DOHH2 (cell line): ENCODE results near the gene ICA1L.

Experiments
- H3F3A ChIP-seq: fragments of 200-600 bp; sonication (generic), shearing (Covaris generic); 2 replicates; pipeline ENCODE4 v1.6.0; 2016; ENCODE audit warnings: antibody characterized with exemption, mild to moderate bottlenecking; ENCODE audit not compliant: control insufficient read depth, insufficient read depth
- H3K27ac ChIP-seq: fragments of 200-600 bp; sonication (generic); 2 replicates; pipeline ENCODE4 v1.5.1; 2014; ENCODE audit warnings: low read depth, mild to moderate bottlenecking, low read length, moderate library complexity
- H3K27me3 ChIP-seq: fragments of 200-600 bp; sonication (generic); 2 replicates; pipeline ENCODE4 v1.6.1; 2014; ENCODE audit warnings: mild to moderate bottlenecking, low read length, mixed read lengths; ENCODE audit not compliant: control insufficient read depth
- H3K36me3 ChIP-seq: fragments of 200-600 bp; sonication (generic); 2 replicates; pipeline ENCODE4 v1.6.1; 2014; ENCODE audit warnings: mild to moderate bottlenecking, low read length, moderate library complexity, mixed read lengths; ENCODE audit not compliant: control insufficient read depth
- H3K4me1 ChIP-seq: fragments of 200-600 bp; sonication (generic); 2 replicates; pipeline ENCODE4 v1.6.1; 2014; ENCODE audit warnings: mild to moderate bottlenecking, low read length, mixed read lengths; ENCODE audit not compliant: control insufficient read depth
- H3K4me2 ChIP-seq: fragments of 200-600 bp; sonication (generic); 2 replicates; pipeline ENCODE4 v1.6.0; 2014; ENCODE audit warnings: mild to moderate bottlenecking, low read length, moderate library complexity
- H3K4me3 ChIP-seq: fragments of 200-600 bp; sonication (generic); 2 replicates; pipeline ENCODE4 v1.5.1; 2014; ENCODE audit warnings: mild to moderate bottlenecking, low read length, mixed read lengths
- H3K79me2 ChIP-seq: fragments of 200-600 bp; sonication (generic); 2 replicates; pipeline ENCODE4 v1.6.1; 2014; ENCODE audit warnings: mild to moderate bottlenecking, low read length, mixed read lengths; ENCODE audit not compliant: control insufficient read depth
- H3K9me2 ChIP-seq: fragments of 200-600 bp; sonication (generic); replicated peaks from 2 replicates; pipeline ENCODE4 v1.6.1; 2014; ENCODE audit warnings: mild to moderate bottlenecking, low read length, mixed read lengths; ENCODE audit not compliant: control insufficient read depth
- H3K9me3 ChIP-seq: fragments of 200-600 bp; sonication (generic); 2 replicates; pipeline ENCODE4 v1.6.1; 2014; ENCODE audit warnings: antibody characterized with exemption, low read length, mixed read lengths; ENCODE audit not compliant: control insufficient read depth, insufficient read depth
- H4K20me1 ChIP-seq: fragments of 200-600 bp; sonication (generic); 2 replicates; pipeline ENCODE4 v1.6.0; 2014; ENCODE audit warnings: low read depth, mild to moderate bottlenecking, antibody characterized with exemption, low read length, moderate library complexity; ENCODE audit not compliant: control insufficient read depth, insufficient read depth
- CTCF ChIP-seq: fragments of 200-600 bp; sonication (generic); IDR thresholded peaks from one replicate; pipeline ENCODE4 v1.5.1; 2014; ENCODE audit warnings: antibody characterized with exemption, mild to moderate bottlenecking, low read depth, low read length; ENCODE audit not compliant: poor library complexity, severe bottlenecking
- EZH2phosphoT487 ChIP-seq: fragments of 200-600 bp; sonication (generic); IDR thresholded peaks from 2 replicates; pipeline ENCODE4 v1.6.1; 2017; ENCODE audit warnings: borderline replicate concordance, mild to moderate bottlenecking, antibody characterized with exemption, low read length, moderate library complexity, mixed read lengths

ICA1L gene

GRCh38 chr2:202797944-202798343 is 73.6 kb downstream of the ICA1L start:
- Histone ChIP-seq H3K79me2 (no peaks in the 10 kb centered on the region), H3K9me2 (no peaks in the 10 kb centered on the region), H3K4me2 (no peak overlapping the region), H3K4me1 (no peaks in the 10 kb centered on the region), H3K27me3 (no peaks in the 10 kb centered on the region), H4K20me1 (no peaks in the 10 kb centered on the region), H3K9me3 (no peaks in the 10 kb centered on the region), H3K36me3 (no peaks in the 10 kb centered on the region), H3K27ac (no peak overlapping the region), H3F3A (no peaks in the 10 kb centered on the region; the same call in 1 of the 2 replicates), H3K4me3 (no peak overlapping the region)
- TF ChIP-seq CTCF, result no peak
- TF ChIP-seq EZH2phosphoT487, result no peak

GRCh38 chr2:202790676-202791075 is 80.9 kb downstream of the ICA1L start:
- H3K4me1 ChIP-seq, result no peaks in the 10 kb centered on the region
- H3K4me3 ChIP-seq, result no peak overlapping the region
- H3K36me3 ChIP-seq, result peaks cover 4% of the 10 kb centered on the region
- H3K9me3 ChIP-seq, result no peaks in the 10 kb centered on the region
- no peaks in the 10 kb centered on the region for H4K20me1 ChIP-seq
- H3K79me2 ChIP-seq, result no peaks in the 10 kb centered on the region
- no peak overlapping the region for H3K4me2 ChIP-seq
- H3K27me3 ChIP-seq, result no peaks in the 10 kb centered on the region
- H3F3A ChIP-seq, result no peaks in the 10 kb centered on the region
- H3K27ac ChIP-seq, result no peak overlapping the region
- H3K9me2 ChIP-seq, result no peaks in the 10 kb centered on the region
- no peak for TF ChIP-seq CTCF
- TF ChIP-seq EZH2phosphoT487, result no peak

GRCh38 chr2:202786842-202787241 is 84.7 kb downstream of the ICA1L start:
- no peaks in the 10 kb centered on the region for H3F3A ChIP-seq
- H3K36me3 ChIP-seq, result peaks cover 4% of the 10 kb centered on the region
- no peaks in the 10 kb centered on the region for H4K20me1 ChIP-seq
- TF ChIP-seq CTCF (no peak), EZH2phosphoT487 (no peak)
- H3K4me2 ChIP-seq, result no peak overlapping the region
- H3K27ac ChIP-seq, result no peak overlapping the region
- H3K9me3 ChIP-seq, result no peaks in the 10 kb centered on the region
- no peaks in the 10 kb centered on the region for H3K9me2 ChIP-seq
- H3K4me1 ChIP-seq, result no peaks in the 10 kb centered on the region
- H3K27me3 ChIP-seq, result no peaks in the 10 kb centered on the region
- H3K4me3 ChIP-seq, result no peak overlapping the region
- H3K79me2 ChIP-seq, result no peaks in the 10 kb centered on the region
